Calu3 (cell line): ENCODE results near the gene EGLN1. TPM values are rescaled to one million over a fixed set of nuclear protein-coding genes. Genes with fewer than 3 reads are reported as not detected.

Experiments used
- BruUV-seq: library from RNA; stranded (reverse); fragments of 400-500 nt; replicated peaks from 2 replicates; lab custom pipeline; 2021; lab: Mats Ljungman, UMichigan
- CTCF ChIA-PET: fragments of 300-600 bp; sonication (Branson Sonifier 250); formaldehyde crosslinking; loops from one replicate; lab custom pipeline; 2022; ENCODE audit warnings: antibody characterized with exemption; lab: Charles Lee
- DNase-seq: peaks from one replicate; pipeline ENCODE4 v3.0.0; 2022
- H3K27ac Mint-ChIP-seq: one replicate; pipeline ENCODE4 v1.8.0; 2022; ENCODE audit warnings: mixed read lengths; ENCODE audit not compliant: unreplicated experiment
- H3K27me3 Mint-ChIP-seq: one replicate; pipeline ENCODE4 v1.8.0; 2022; ENCODE audit warnings: mixed read lengths; ENCODE audit not compliant: unreplicated experiment
- H3K36me3 Mint-ChIP-seq: one replicate; pipeline ENCODE4 v1.8.0; 2022; ENCODE audit warnings: mild to moderate bottlenecking, moderate library complexity, mixed read lengths; ENCODE audit not compliant: insufficient read depth, unreplicated experiment
- H3K4me1 Mint-ChIP-seq: one replicate; pipeline ENCODE4 v1.8.0; 2022; ENCODE audit warnings: mild to moderate bottlenecking, low read depth, mixed read lengths; ENCODE audit not compliant: unreplicated experiment
- H3K4me3 Mint-ChIP-seq: one replicate; pipeline ENCODE4 v1.8.0; 2022; ENCODE audit warnings: mild to moderate bottlenecking, low read depth, moderate library complexity, mixed read lengths; ENCODE audit not compliant: unreplicated experiment
- H3K9me3 Mint-ChIP-seq: one replicate; pipeline ENCODE4 v1.8.0; 2022; ENCODE audit warnings: low read depth, mixed read lengths; ENCODE audit not compliant: unreplicated experiment
- CTCF ChIP-seq: fragments of 200-600 bp; IDR thresholded peaks from one replicate; pipeline ENCODE4 v1.8.0; 2022; ENCODE audit warnings: antibody characterized with exemption; ENCODE audit not compliant: unreplicated experiment
- intact Hi-C: fragments of 100-400 bp; cut with micrococcal nuclease; formaldehyde crosslinking; loops from one replicate; pipeline ENCODE4 v1.10.0; 2022; ENCODE audit not compliant: unreplicated experiment
- total RNA-seq: library from RNA; stranded (reverse); gene quantifications from 2 replicates; pipeline ENCODE4 v1.2.3, GENCODE V29; 2022

Gene EGLN1
- total RNA-seq, 1 experiment from 2014 or later, result 34.9 TPM

- peak overlapping the region; percentile 100 for H3K4me3 Mint-ChIP-seq
- peaks cover 69% of the 10 kb centered on the region for H3K36me3 Mint-ChIP-seq
- no peaks in the 10 kb centered on the region for H3K27me3 Mint-ChIP-seq
- no peak for DNase-seq
- CTCF ChIA-PET, result interaction anchor here (0.8 to 1.0 kb wide), 2 partner anchors 21 to 22 kb away, joined by 3 read pairs; no protein-coding TSS in a partner anchor
- no TSS peak for BruUV-seq
- no peak for TF ChIP-seq CTCF
- peak overlapping the region; percentile 99 for H3K27ac Mint-ChIP-seq
- H3K4me1 Mint-ChIP-seq, result peaks cover 40% of the 10 kb centered on the region
- intact Hi-C loops, result loop anchor here (5.0 kb wide), 1 partner anchor 470 kb away; the partner anchor contains the start of gene C1orf198
- H3K9me3 Mint-ChIP-seq, result no peaks in the 10 kb centered on the region
These were observed 85.0 kb downstream of the EGLN1 start for GRCh38 chr1:231337043-231337471.

- no peak for TF ChIP-seq CTCF
- intact Hi-C loops, result loop anchor here (2.0 to 5.0 kb wide), 2 partner anchors 93 to 469 kb away; partner anchors contain the start of gene C1orf198
- DNase-seq, result peak; percentile 24
- Mint-ChIP-seq H3K27ac (peak overlapping the region; percentile 24), H3K9me3 (no peaks in the 10 kb centered on the region), H3K36me3 (peaks cover 63% of the 10 kb centered on the region), H3K4me3 (peak overlapping the region; percentile 100), H3K27me3 (no peaks in the 10 kb centered on the region), H3K4me1 (peaks cover 40% of the 10 kb centered on the region)
- TSS peak; percentile 23 for BruUV-seq
- CTCF ChIA-PET, result interaction anchor here (0.6 kb wide), 1 partner anchor 19 kb away, joined by 7 read pairs; no protein-coding TSS in a partner anchor
These were observed 86.2 kb downstream of the EGLN1 start for GRCh38 chr1:231335663-231336602.

GRCh38 chr1:231334952-231335351 is 87.1 kb downstream of the EGLN1 start:
- H3K4me3 Mint-ChIP-seq, result peak overlapping the region; percentile 100
- no TSS peak for BruUV-seq

More at GRCh38 chr1:231334952-231335351, 87.1 kb downstream of the EGLN1 start:
- H3K9me3 Mint-ChIP-seq, result no peaks in the 10 kb centered on the region
- DNase-seq, result no peak
- TF ChIP-seq CTCF, result no peak
- H3K27me3 Mint-ChIP-seq, result no peaks in the 10 kb centered on the region
- intact Hi-C loops, result loop anchor here (2.0 to 5.0 kb wide), 2 partner anchors 92 to 468 kb away; partner anchors contain the start of gene C1orf198
- peaks cover 57% of the 10 kb centered on the region for H3K36me3 Mint-ChIP-seq
- peaks cover 32% of the 10 kb centered on the region for H3K4me1 Mint-ChIP-seq
- CTCF ChIA-PET, result interaction anchor here (1.2 kb wide), 1 partner anchor 93 kb away, joined by 3 read pairs; no protein-coding TSS in a partner anchor
- H3K27ac Mint-ChIP-seq, result no peak overlapping the region
